Measurements from ENCODE around the gene KIF1A. TPM values are rescaled to one million over a fixed set of nuclear protein-coding genes. Genes with fewer than 3 reads are reported as not detected.

The KIF1A gene
- total RNA-seq, result 0.17 and 0.42 TPM in 2 replicates

GRCh38 chr2:240819858-240820606, at the start of gene KIF1A:
KIF1A (minus strand) TSS chr2:240820219; CDS start chr2:240797752, 22,467 bp downstream.
- intact Hi-C loops (cut with micrococcal nuclease), result no loop called here

GRCh38 chr2:240869109-240869955, 49.3 kb upstream of the KIF1A start:
- intact Hi-C loops (cut with micrococcal nuclease), result no loop called here

- intact Hi-C loops (cut with micrococcal nuclease), result no loop called here
These were observed 48.5 kb upstream of the KIF1A start, which contains the start of gene AGXT for GRCh38 chr2:240868286-240869108. AGXT (plus strand) TSS chr2:240868824; CDS start chr2:240868866, 42 bp downstream.

GRCh38 chr2:240865391-240865790, 45.4 kb upstream of the KIF1A start:
- intact Hi-C loops (cut with micrococcal nuclease), result no loop called here

- intact Hi-C loops (cut with micrococcal nuclease), result no loop called here
These were observed 44.5 kb upstream of the KIF1A start for GRCh38 chr2:240864475-240864874.

- intact Hi-C loops (cut with micrococcal nuclease), result no loop called here
These were observed 41.5 kb upstream of the KIF1A start for GRCh38 chr2:240861547-240861946.

GRCh38 chr2:240858871-240859270, 38.9 kb upstream of the KIF1A start:
- intact Hi-C loops (cut with micrococcal nuclease), result no loop called here

GRCh38 chr2:240858321-240858720, 38.3 kb upstream of the KIF1A start:
- intact Hi-C loops (cut with micrococcal nuclease), result no loop called here

- intact Hi-C loops (cut with micrococcal nuclease), result no loop called here
These were observed 37.3 kb upstream of the KIF1A start for GRCh38 chr2:240857039-240858008.

GRCh38 chr2:240856151-240856980, 36.3 kb upstream of the KIF1A start:
- intact Hi-C loops (cut with micrococcal nuclease), result no loop called here

GRCh38 chr2:240855670-240856069, 35.7 kb upstream of the KIF1A start:
- intact Hi-C loops (cut with micrococcal nuclease), result no loop called here

GRCh38 chr2:240852671-240853314, 32.8 kb upstream of the KIF1A start:
- intact Hi-C loops (cut with micrococcal nuclease), result loop anchor here (5.0 kb wide), 1 partner anchor 1030 kb away; no protein-coding TSS in a partner anchor

- intact Hi-C loops (cut with micrococcal nuclease), result loop anchor here (1.0 to 5.0 kb wide), 2 partner anchors 227 to 1031 kb away; no protein-coding TSS in a partner anchor
These were observed 31.3 kb upstream of the KIF1A start for GRCh38 chr2:240851078-240851991.

- intact Hi-C loops (cut with micrococcal nuclease), result loop anchor here (1.0 to 5.0 kb wide), 2 partner anchors 228 to 1032 kb away; no protein-coding TSS in a partner anchor
These were observed 30.7 kb upstream of the KIF1A start for GRCh38 chr2:240850756-240851077.

- intact Hi-C loops (cut with micrococcal nuclease), result loop anchor here (5.0 kb wide), 1 partner anchor 1032 kb away; no protein-coding TSS in a partner anchor
These were observed 30.0 kb upstream of the KIF1A start for GRCh38 chr2:240850026-240850425.

GRCh38 chr2:240848900-240849680, 29.1 kb upstream of the KIF1A start:
- intact Hi-C loops (cut with micrococcal nuclease), result loop anchor here (5.0 kb wide), 1 partner anchor 808 kb away; no protein-coding TSS in a partner anchor

GRCh38 chr2:240847817-240848216, 27.8 kb upstream of the KIF1A start:
- intact Hi-C loops (cut with micrococcal nuclease), result loop anchor here (5.0 kb wide), 1 partner anchor 809 kb away; no protein-coding TSS in a partner anchor

Measured in T-helper 1 cell treated with Interleukin-12 subunit alpha and Interleukin-12 subunit beta and Interleukin-4 antibody, amounts not matched to agents 30 ng/mL and 1 ng/mL, for 36 hours (primary cell).